ENCODE measurements around the gene ACER2. TPM values are rescaled to one million over a fixed set of nuclear protein-coding genes. Genes with fewer than 3 reads are reported as not detected.
A peak's percentile ranks its signal among the peaks of the same experiment; 100 is the strongest.

Gene ACER2
- total and polyA plus RNA-seq, 2 of the 8 experiments (the other 6 are each of a cell fraction or from before 2014, with no cell fraction given) = 7.4 to 8.8 TPM

GRCh38 chr9:19410195-19410503, 1.3 kb downstream of the ACER2 start:
- FAIRE-seq = no peak
- no peak overlapping the region for H2BK5ac ChIP-seq (ENCODE audit: low read depth, low read length)
- no peak for DNase-seq (ENCODE audit: low read depth in 1 of 2, low spot score in 2 of 2)
- H3K79me2 ChIP-seq (ENCODE audit: control insufficient read depth in 1 of 2, insufficient read depth in 2 of 2, low read length in 2 of 2) = peaks cover 0 to 32% of the 10 kb centered on the region in 2 experiments; a peak in 2 of 4 replicates
- H3K18ac ChIP-seq (ENCODE audit: extremely low read depth, low read length) = no peak overlapping the region
- H3K23me2 ChIP-seq (ENCODE audit: low read depth, low read length) = peaks cover 16% of the 10 kb centered on the region
- peak overlapping the region; percentile 74 to 95; a peak in 3 of 4 replicates for H3K4me2 ChIP-seq (ENCODE audit: insufficient read depth in 1 of 2, low read depth in 2 of 2, low read length in 2 of 2)
- H3K4me3 ChIP-seq (ENCODE audit: extremely low read depth in 1 of 4, insufficient read depth in 2 of 4, low read depth in 3 of 4, low read length in 4 of 4) = peak overlapping the region; percentile 65 to 88 (median 80); a peak in 7 of 8 replicates
- no peaks in the 10 kb centered on the region for H3K9me3 ChIP-seq (ENCODE audit: insufficient read depth in 2 of 2, low read depth in 1 of 2, low read length in 1 of 2)
- H2AK5ac ChIP-seq (ENCODE audit: low read depth, low read length) = 0 out of 2 replicates have a peak overlapping the region, but pooled peaks have one; percentile 49
- ChIA-PET CTCF (ENCODE audit: partially characterized antibody) (interaction anchor here (1.1 to 1.5 kb wide), 2 partner anchors 47 to 55 kb away, joined by 3 to 8 read pairs; no protein-coding TSS in a partner anchor), POLR2A (ENCODE audit: partially characterized antibody) (no interaction called here)
- no peak overlapping the region for H2BK20ac ChIP-seq (ENCODE audit: low read length)
- peaks cover 7% of the 10 kb centered on the region; the same call in 1 of the 2 replicates for H3K79me1 ChIP-seq (ENCODE audit: low read depth, low read length)
- H2AFZ ChIP-seq (ENCODE audit: low read length) = no peak overlapping the region
- no peak overlapping the region; a peak in 1 of 7 replicates for H3K9ac ChIP-seq (replicated peaks in 1 of 4; ENCODE audit: extremely low read depth in 1 of 4, low read depth in 3 of 4, low read length in 3 of 4)
- H3K14ac ChIP-seq (ENCODE audit: insufficient read length) = no peak overlapping the region
- no peak overlapping the region for H2BK120ac ChIP-seq (replicated peaks; ENCODE audit: low read depth, low read length)
- no peak overlapping the region for H4K5ac ChIP-seq (ENCODE audit: insufficient read length, low read depth, low read length)
- H3K36me3 ChIP-seq (ENCODE audit: control insufficient read depth in 2 of 4, insufficient read depth in 4 of 4, low read length in 3 of 4) = no peaks in the 10 kb centered on the region
- H3K56ac ChIP-seq (replicated peaks; ENCODE audit: insufficient read length, low read depth, low read length) = no peak overlapping the region
- no peaks in the 10 kb centered on the region for H4K20me1 ChIP-seq (replicated peaks in 1 of 2; ENCODE audit: control insufficient read depth in 1 of 2, insufficient read depth in 2 of 2, low read length in 2 of 2)
- no peak overlapping the region for H2BK12ac ChIP-seq (ENCODE audit: low read depth, low read length)
- no peak overlapping the region for H3K27ac ChIP-seq (ENCODE audit: low read depth, low read length)
- 78% methylated on average over 2 of the region's 2 CpGs; no CpG with 5 or more reads in 1 of the 2 experiments for WGBS, 2 experiments (ENCODE audit: extremely low coverage in 1 of 2, insufficient coverage in 1 of 2, insufficient read length in 1 of 2, insufficient replicate concordance in 2 of 2, low coverage in 1 of 2, low lambda C conversion rate in 2 of 2, missing lambda C conversion rate in 1 of 2)
- H2BK15ac ChIP-seq (ENCODE audit: low read length) = no peak overlapping the region
- peaks cover 0 to 7% (median 0%) of the 10 kb centered on the region in 4 experiments; a peak in 2 of 7 replicates for H3K27me3 ChIP-seq (replicated peaks in 1 of 4; ENCODE audit: control insufficient read depth in 3 of 4, extremely low read depth in 1 of 4, insufficient read depth in 3 of 4, low read length in 3 of 4)
- H3K23ac ChIP-seq (ENCODE audit: insufficient read length) = no peak overlapping the region
- no peak overlapping the region for H4K8ac ChIP-seq (ENCODE audit: extremely low read depth, insufficient read depth, low read length)
- H3K4ac ChIP-seq (replicated peaks; ENCODE audit: insufficient read length, low read depth, low read length) = no peak overlapping the region
- H3K4me1 ChIP-seq (replicated peaks in 1 of 4; ENCODE audit: control insufficient read depth in 3 of 4, insufficient read depth in 4 of 4, low read length in 3 of 4) = peaks cover 2 to 14% (median 10%) of the 10 kb centered on the region in 4 experiments; a peak in 5 of 7 replicates
- H4K91ac ChIP-seq (replicated peaks; ENCODE audit: insufficient read length, low read length) = no peak overlapping the region
- TF ChIP-seq CBX8 (IDR thresholded peaks at IDR 0.05; ENCODE audit: borderline replicate concordance, low read depth, low read length) (no peak), NANOG (IDR thresholded peaks at IDR 0.05; ENCODE audit: insufficient read depth, low read depth, low read length, poor library complexity, severe bottlenecking) (no peak), SIRT6 (IDR thresholded peaks at IDR 0.05; ENCODE audit: low read length) (no peak), YY1 (IDR thresholded peaks at IDR 0.05; ENCODE audit: low read depth, low read length) (no peak), RNF2 (IDR thresholded peaks at IDR 0.05; ENCODE audit: borderline replicate concordance, low read depth, low read length, missing control alignments, poor library complexity, severe bottlenecking) (no peak), ZNF274 (IDR thresholded peaks at IDR 0.05; ENCODE audit: borderline replicate concordance, extremely low read depth, low read length) (no peak), CHD1 (IDR thresholded peaks at IDR 0.05; ENCODE audit: low read depth, low read length) (no peak), KDM4A (IDR thresholded peaks at IDR 0.05; ENCODE audit: low read depth, low read length, severe bottlenecking) (no peak), ASH2L (IDR thresholded peaks at IDR 0.05; ENCODE audit: low read length) (no peak), RXRA (IDR thresholded peaks at IDR 0.05; ENCODE audit: insufficient read depth, low read depth, low read length) (no peak), TBP (IDR thresholded peaks at IDR 0.05; ENCODE audit: low read depth, low read length) (no peak), SAP30 (IDR thresholded peaks at IDR 0.05; ENCODE audit: insufficient read depth, insufficient replicate concordance, low read length) (no peak)
- TF ChIP-seq, protein P1, sequence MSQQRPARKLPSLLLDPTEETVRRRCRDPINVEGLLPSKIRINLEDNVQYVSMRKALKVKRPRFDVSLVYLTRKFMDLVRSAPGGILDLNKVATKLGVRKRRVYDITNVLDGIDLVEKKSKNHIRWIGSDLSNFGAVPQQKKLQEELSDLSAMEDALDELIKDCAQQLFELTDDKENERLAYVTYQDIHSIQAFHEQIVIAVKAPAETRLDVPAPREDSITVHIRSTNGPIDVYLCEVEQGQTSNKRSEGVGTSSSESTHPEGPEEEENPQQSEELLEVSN (IDR thresholded peaks at IDR 0.05) = no peak

All from H1 (cell line).